Heart right ventricle (tissue), 16 donors: ENCODE measurements around the gene AHSG. TPM values are rescaled to one million over a fixed set of nuclear protein-coding genes. Genes with fewer than 3 reads are reported as not detected.
"Not testable (repeated sequence)": the region's sequence is repeated elsewhere in the genome, so short reads cannot be mapped to it uniquely, and the experiment has no call there.

Source experiments
- ATAC-seq, 8 donors: fragments of 200-7000 bp; cut with Tn5 transposase; one replicate each; pipeline ENCODE4 v1.9.1; 2020; ENCODE audit warnings: mild to moderate bottlenecking in 8 of 8, moderate library complexity in 8 of 8, moderate number of reproducible peaks in 1 of 8
- DNase-seq, 2 donors: peaks; one replicate each; pipeline ENCODE4 v3.0.0-alpha.2; 2020
- H3K27ac ChIP-seq, 10 donors: fragments of 200-600 bp; sonication (generic) in 2 of 10; one replicate each; pipeline versions ENCODE4 v1.5.0 to v1.8.0; 2020 to 2022; ENCODE audit warnings: mild to moderate bottlenecking in 3 of 10
- H3K27me3 ChIP-seq, 7 donors: fragments of 200-600 bp; one replicate each; pipeline ENCODE4 v1.8.0; 2021 to 2022; ENCODE audit warnings: mild to moderate bottlenecking in 2 of 7
- H3K36me3 ChIP-seq, 9 donors: fragments of 200-600 bp; sonication (generic) in 1 of 9; one replicate each; pipeline versions ENCODE4 v1.5.0 to v1.8.0; 2020 to 2022; ENCODE audit warnings: mild to moderate bottlenecking in 2 of 9
- H3K4me1 ChIP-seq, 9 donors: fragments of 200-600 bp; sonication (generic) in 1 of 9; one replicate each; pipeline versions ENCODE4 v1.5.0 to v1.8.0; 2020 to 2022; ENCODE audit warnings: mild to moderate bottlenecking in 4 of 9
- H3K4me3 ChIP-seq, 10 donors: fragments of 200-600 bp; sonication (generic) in 2 of 10; one replicate each; pipeline versions ENCODE4 v1.5.0 to v1.8.0; 2020 to 2022; ENCODE audit warnings: mild to moderate bottlenecking in 7 of 10, moderate library complexity in 2 of 10
- H3K9me3 ChIP-seq, 11 donors: fragments of 200-600 bp in 10 of 11; sonication (generic) in 2 of 11; one replicate each; pipeline versions ENCODE4 v1.5.0 to v1.8.0; 2013 to 2022; ENCODE audit warnings: mild to moderate bottlenecking in 2 of 11, control low read depth in 1 of 11, moderate library complexity in 1 of 11
- CTCF ChIP-seq, 9 donors: fragments of 200-600 bp; sonication (generic) in 2 of 9; IDR thresholded peaks; one replicate each; pipeline versions ENCODE4 v1.5.0 to v1.8.0; 2021 to 2022; ENCODE audit warnings: antibody characterized with exemption in 9 of 9, mild to moderate bottlenecking in 5 of 9, moderate library complexity in 1 of 9
- WGBS, 2 donors: extraction: QIAGEN DNeasy Blood & Tissue Kit; methylation state at CpG; one replicate each; pipeline ENCODE4 v1.1.7; 2013; ENCODE audit warnings: inconsistent platforms in 1 of 2; 5-methylcytosine and 5-hydroxymethylcytosine counted together
- intact Hi-C, 10 donors: fragments of 100-400 bp; cut with DNase I; formaldehyde crosslinking; loops; one replicate each; pipeline versions ENCODE4 v1.11.1 to v1.14.2; 2022
- polyA plus RNA-seq, 2 donors: library from polyadenylated mRNA; stranded (reverse); fragments of 200-250 nt; gene quantifications; one replicate each; pipeline ENCODE4 v1.2.3, GENCODE V29; 2013
- total RNA-seq, 10 donors: library from RNA; stranded (reverse); fragmentation: NEBNext Ultra II Directional in 3 of 10; extraction: Animal tissue kit (Norgen Biotek cat#: 25700) in 3 of 10; gene quantifications; one replicate each; pipeline versions ENCODE4 v1.2.1 to v1.2.4, GENCODE V29; 2021 to 2023
- donor health status: Arrhythmogenic right ventricular cardiomyopathy.
- donor health status: ischemic (EF 13 %, LVEDD 7.1; RV severe dilation, severe dysfunction).
- donor health status: healthy with polysubstance abuse.
- donor health status: DM: no; HTN: yes; CAD: no.
- donor health status: DM: no; HTN: no; CAD: no.
- donor health status: ischemic (EF 25% LVEDD 6.9; RV normal size, moderate dysfunction).
- donor health status: ischemic (EF 25% LVEDD 5.7; RV mildly dilated, moderate dysfunction).
- donor health status: healthy.
- donor health status: DM: yes; HTN: yes; CAD: no.
- donor health status: Ischemic cardiomyopathy.
- donor health status: ischemic (EF 35%, LVEDD 5.7; RV mildly dilated, moderate dysfunction).
- donor health status: nonischemic (EF 11% LVEDD 7.7; RV severe dilation, severe dysfunction).
- donor health status: DM: yes; HTN: yes; CAD: no.
- donor health status: PGD.
- donor health status: ischemic (EF 29% LVEDD 5.4; RV normal size, mild dysfunction).
- donor health status: nonischemic (EF 23%, LVEDD 6.1; RV moderate dilation, normal function).

AHSG gene
- total and polyA plus RNA-seq, 12 donors = not detected

DNA sequence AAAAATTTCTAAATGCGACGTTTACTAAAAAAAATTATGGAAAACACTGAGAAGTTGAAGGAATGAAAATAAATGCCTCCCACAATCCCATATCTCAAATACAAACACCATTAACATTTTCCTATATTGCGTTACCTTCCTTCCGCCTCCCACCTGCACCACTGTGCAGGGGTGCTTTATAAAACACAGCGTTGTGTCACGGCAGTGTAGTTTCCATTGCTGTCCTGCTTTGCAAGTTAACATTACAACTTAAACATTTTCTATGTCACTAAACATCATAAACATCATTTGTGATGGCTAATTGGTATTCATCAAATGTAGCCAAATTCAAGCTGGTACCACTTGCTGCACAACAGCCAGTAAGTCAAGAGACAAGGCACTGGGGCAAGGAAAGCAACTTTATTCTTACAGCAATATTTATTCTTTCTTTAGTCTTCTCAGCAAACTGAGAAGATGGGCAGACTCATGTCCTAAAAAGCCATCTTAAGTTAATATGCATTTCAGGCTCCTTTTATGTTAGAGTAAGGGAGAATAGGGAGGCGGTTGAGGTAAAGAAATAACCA is 15.1 kb downstream of the AHSG start:
- no peak for TF ChIP-seq CTCF (IDR thresholded peaks at IDR 0.05)
- DNase-seq (no peak), ATAC-seq (no peak)
- Histone ChIP-seq H3K4me3 (no peak overlapping the region), H3K27ac (no peak overlapping the region), H3K9me3 (no peaks in the 10 kb centered on the region), H3K36me3 (no peaks in the 10 kb centered on the region), H3K4me1 (no peaks in the 10 kb centered on the region), H3K27me3 (peaks cover 0 to 5% (median 0%) of the 10 kb centered on the region in 7 donors)
- WGBS, 2 donors = 92 to 95% methylated on average over 7 of the region's 7 CpGs
- intact Hi-C loops = loop anchor here in 1 of 10 donors (10.0 kb wide), 1 partner anchor 117 kb away; no protein-coding TSS in a partner anchor

DNA sequence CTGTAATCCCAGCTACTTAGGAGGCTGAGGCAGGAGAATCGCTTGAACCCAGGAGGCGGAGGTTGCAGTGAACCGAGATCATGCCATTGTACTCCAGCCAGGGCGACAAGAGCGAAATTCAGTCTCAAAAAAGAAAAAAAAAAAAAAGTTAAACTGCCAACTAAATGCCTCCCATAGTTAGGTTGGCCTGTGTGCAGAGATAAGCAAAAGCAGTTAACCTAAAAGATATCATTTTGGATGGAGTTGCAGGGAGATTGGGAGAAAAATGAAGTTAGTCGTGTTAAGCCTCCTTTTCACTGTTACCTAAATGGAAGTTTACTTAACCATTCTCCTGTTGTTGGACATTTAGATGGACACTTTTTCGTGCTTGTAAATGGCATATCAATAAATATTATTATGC is 15.9 kb downstream of the AHSG start:
- intact Hi-C loops = loop anchor here in 1 of 10 donors (10.0 kb wide), 1 partner anchor 116 kb away; no protein-coding TSS in a partner anchor
- ATAC-seq = no peak
- peaks cover 0 to 5% (median 0%) of the 10 kb centered on the region in 7 donors for H3K27me3 ChIP-seq
- H3K36me3 ChIP-seq = no peaks in the 10 kb centered on the region
- H3K4me1 ChIP-seq = no peaks in the 10 kb centered on the region
- no peak overlapping the region for H3K4me3 ChIP-seq
- no peaks in the 10 kb centered on the region for H3K9me3 ChIP-seq
- DNase-seq = no peak
- no peak overlapping the region for H3K27ac ChIP-seq
- no peak for TF ChIP-seq CTCF (IDR thresholded peaks at IDR 0.05)
- 82 to 87% methylated on average over 7 of the region's 7 CpGs for WGBS, 2 donors

GRCh38 chr3:186630950-186631641 is 18.2 kb downstream of the AHSG start:
- TF ChIP-seq CTCF (IDR thresholded peaks at IDR 0.05) = no peak
- H3K27me3 ChIP-seq = peaks cover 0 to 8% (median 0%) of the 10 kb centered on the region in 7 donors
- no peak overlapping the region for H3K4me3 ChIP-seq
- DNase-seq (no peak), ATAC-seq (no peak)
- no peak overlapping the region for H3K27ac ChIP-seq
- no peaks in the 10 kb centered on the region for H3K4me1 ChIP-seq
- H3K9me3 ChIP-seq = peaks cover 0 to 6% (median 0%) of the 10 kb centered on the region in 11 donors
- 64 to 66% methylated on average over 6 of the region's 6 CpGs for WGBS, 2 donors
- no peaks in the 10 kb centered on the region for H3K36me3 ChIP-seq
- intact Hi-C loops = no loop called here

DNA sequence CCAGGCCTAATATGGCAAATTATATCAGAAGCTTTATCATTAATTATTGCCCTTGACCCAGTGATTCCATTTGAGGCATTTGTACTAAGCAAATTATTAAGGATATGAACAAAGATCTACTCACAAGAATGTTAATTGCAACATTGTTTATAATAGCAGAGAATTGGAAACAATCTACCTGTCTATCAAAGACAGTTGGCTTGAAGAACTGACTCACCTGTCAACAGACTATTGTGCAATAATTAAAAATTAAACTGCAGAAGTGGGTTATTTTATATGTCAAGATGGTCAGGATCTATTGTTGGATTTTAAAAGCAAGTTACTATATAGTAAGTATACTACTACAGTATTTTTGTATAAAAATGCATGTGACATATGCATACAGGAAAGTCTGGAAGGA is 20.6 kb downstream of the AHSG start:
- no peak overlapping the region for H3K27ac ChIP-seq
- H3K4me1 ChIP-seq = no peaks in the 10 kb centered on the region
- H3K4me3 ChIP-seq = no peak overlapping the region
- peaks cover 0 to 8% (median 0%) of the 10 kb centered on the region in 7 donors for H3K27me3 ChIP-seq
- H3K9me3 ChIP-seq = peaks cover 0 to 6% (median 0%) of the 10 kb centered on the region in 11 donors
- DNase-seq = no peak
- no peaks in the 10 kb centered on the region for H3K36me3 ChIP-seq
- TF ChIP-seq CTCF (IDR thresholded peaks at IDR 0.05) = no peak
- no peak for ATAC-seq
- intact Hi-C loops = no loop called here

- H3K27me3 ChIP-seq, H3K36me3 ChIP-seq, ATAC-seq, H3K4me1 ChIP-seq, DNase-seq, H3K9me3 ChIP-seq, H3K27ac ChIP-seq, intact Hi-C loops, H3K4me3 ChIP-seq: not testable (repeated sequence)
- WGBS, 2 donors = 91 to 92% methylated on average over 5 of the region's 5 CpGs
Observed at GRCh38 chr3:186634207-186634606, 21.3 kb downstream of the AHSG start.
